ENCODE results near the gene CLDN9. TPM values are rescaled to one million over a fixed set of nuclear protein-coding genes. Genes with fewer than 3 reads are reported as not detected.

Gene CLDN9
- total and polyA plus RNA-seq, 8 donors = 1.7 to 12.1 (median 3.0) TPM

- Histone ChIP-seq H3K4me3 (no peak overlapping the region), H3K27me3 (no peaks in the 10 kb centered on the region), H3K36me3 (peaks cover 0 to 9% (median 5%) of the 10 kb centered on the region in 3 donors), H3K27ac (no peak overlapping the region), H3K9me3 (no peaks in the 10 kb centered on the region), H3K4me1 (peaks cover 15 to 33% (median 24%) of the 10 kb centered on the region in 3 donors)
- WGBS, 2 donors = 85 to 86% methylated on average over 8 of the region's 8 CpGs
- intact Hi-C loops (cut with DNase I) = no loop called here
- FAIRE-seq (no peak), DNase-seq (peak in 3 of 6 donors; percentile 15 to 44 (median 24)), ATAC-seq (no peak)
- no peak for TF ChIP-seq CTCF (IDR thresholded peaks at IDR 0.05)
These were observed 13.3 kb downstream of the CLDN9 start for GRCh38 chr16:3026003-3026378.

- ATAC-seq (no peak), FAIRE-seq (no peak), DNase-seq (peak in 5 of 6 donors; percentile 38 to 84 (median 56))
- intact Hi-C loops (cut with DNase I) = no loop called here
- H3K9me3 ChIP-seq = no peaks in the 10 kb centered on the region
- 88 to 91% methylated on average over 24 of the region's 24 CpGs for WGBS, 2 donors
- no peak overlapping the region for H3K4me3 ChIP-seq
- H3K36me3 ChIP-seq = peaks cover 0 to 6% (median 5%) of the 10 kb centered on the region in 3 donors
- TF ChIP-seq CTCF (IDR thresholded peaks at IDR 0.05) = no peak
- H3K27ac ChIP-seq = no peak overlapping the region
- H3K27me3 ChIP-seq = no peaks in the 10 kb centered on the region
- peaks cover 14 to 33% (median 19%) of the 10 kb centered on the region in 3 donors for H3K4me1 ChIP-seq
These were observed 14.1 kb downstream of the CLDN9 start for GRCh38 chr16:3026609-3027488.

GRCh38 chr16:3027489-3027795, 14.7 kb downstream of the CLDN9 start:
- Histone ChIP-seq H3K9me3 (no peaks in the 10 kb centered on the region), H3K27ac (peak overlapping the region in 1 of 4 donors; percentile 53), H3K27me3 (no peaks in the 10 kb centered on the region), H3K4me1 (peaks cover 8 to 28% (median 13%) of the 10 kb centered on the region in 3 donors), H3K4me3 (no peak overlapping the region), H3K36me3 (peaks cover 0 to 6% (median 5%) of the 10 kb centered on the region in 3 donors)
- ATAC-seq (no peak), DNase-seq (no peak), FAIRE-seq (no peak)
- intact Hi-C loops (cut with DNase I) = no loop called here
- WGBS, 2 donors = 84 to 89% methylated on average over 7 to 8 of the region's 8 CpGs
- no peak for TF ChIP-seq CTCF (IDR thresholded peaks at IDR 0.05)

GRCh38 chr16:3027983-3028715, 15.4 kb downstream of the CLDN9 start:
- Histone ChIP-seq H3K27me3 (no peaks in the 10 kb centered on the region), H3K9me3 (no peaks in the 10 kb centered on the region), H3K36me3 (peaks cover 0 to 6% (median 5%) of the 10 kb centered on the region in 3 donors), H3K4me3 (no peak overlapping the region), H3K4me1 (peaks cover 3 to 21% (median 6%) of the 10 kb centered on the region in 3 donors), H3K27ac (peak overlapping the region in 3 of 4 donors; percentile 53 to 63 (median 53))
- 12% methylated on average over 42 to 58 of the region's 58 CpGs for WGBS, 2 donors
- FAIRE-seq (no peak), DNase-seq (peak; percentile 85 to 99 (median 95)), ATAC-seq (peak; percentile 44 to 72 (median 68))
- intact Hi-C loops (cut with DNase I) = no loop called here
- TF ChIP-seq CTCF (IDR thresholded peaks at IDR 0.05) = peak; percentile 71 to 85 (median 83)

All from pancreas (tissue), 10 donors.